ENCODE results near the gene AGO1. TPM values are rescaled to one million over a fixed set of nuclear protein-coding genes. Genes with fewer than 3 reads are reported as not detected.

Gene AGO1
- total and polyA plus RNA-seq, 2 of the 8 experiments (the other 6 are each of a cell fraction or from before 2014, with no cell fraction given) = 15.1 to 73.7 TPM

GRCh38 chr1:35882586-35882944 lies 444 bp upstream of the AGO1 start:
- Histone ChIP-seq H3K14ac (ENCODE audit: insufficient read length) (no peak overlapping the region), H2BK20ac (ENCODE audit: low read length) (peak overlapping the region; percentile 28; the same call in 1 of the 2 replicates), H4K91ac (replicated peaks; ENCODE audit: insufficient read length, low read length) (no peak overlapping the region), H3K4me2 (ENCODE audit: insufficient read depth in 1 of 2, low read depth in 2 of 2, low read length in 2 of 2) (peak overlapping the region; percentile 0 to 61), H3K18ac (ENCODE audit: extremely low read depth, low read length) (peak overlapping the region; percentile 64; the same call in 1 of the 2 replicates), H3K56ac (replicated peaks; ENCODE audit: insufficient read length, low read depth, low read length) (no peak overlapping the region), H4K20me1 (replicated peaks in 1 of 2; ENCODE audit: control insufficient read depth in 1 of 2, insufficient read depth in 2 of 2, low read length in 2 of 2) (peaks cover 9 to 16% of the 10 kb centered on the region in 2 experiments), H3K23me2 (ENCODE audit: low read depth, low read length) (peaks cover 10% of the 10 kb centered on the region), H4K8ac (ENCODE audit: extremely low read depth, insufficient read depth, low read length) (peak overlapping the region; percentile 90), H3K27me3 (replicated peaks in 1 of 4; ENCODE audit: control insufficient read depth in 3 of 4, extremely low read depth in 1 of 4, insufficient read depth in 3 of 4, low read length in 3 of 4) (peaks cover 0 to 5% (median 2%) of the 10 kb centered on the region in 4 experiments; a peak in 2 of 7 replicates), H3K27ac (ENCODE audit: low read depth, low read length) (no peak overlapping the region), H4K5ac (ENCODE audit: insufficient read length, low read depth, low read length) (no peak overlapping the region), H2BK120ac (replicated peaks; ENCODE audit: low read depth, low read length) (no peak overlapping the region), H2AK5ac (ENCODE audit: low read depth, low read length) (no peak overlapping the region), H2BK5ac (ENCODE audit: low read depth, low read length) (peak overlapping the region; percentile 38; the same call in 1 of the 2 replicates), H3K9me3 (ENCODE audit: insufficient read depth in 2 of 2, low read depth in 1 of 2, low read length in 1 of 2) (no peaks in the 10 kb centered on the region), H3K23ac (ENCODE audit: insufficient read length) (no peak overlapping the region), H2AFZ (ENCODE audit: low read length) (peak overlapping the region; percentile 59; the same call in 1 of the 2 replicates), H3K9ac (replicated peaks in 1 of 4; ENCODE audit: extremely low read depth in 1 of 4, low read depth in 3 of 4, low read length in 3 of 4) (no peak overlapping the region; a peak in 1 of 7 replicates), H3K79me1 (ENCODE audit: low read depth, low read length) (peaks cover 8% of the 10 kb centered on the region), H3K79me2 (ENCODE audit: control insufficient read depth in 1 of 2, insufficient read depth in 2 of 2, low read length in 2 of 2) (peaks cover 15 to 36% of the 10 kb centered on the region in 2 experiments), H3K4me1 (replicated peaks in 1 of 4; ENCODE audit: control insufficient read depth in 3 of 4, insufficient read depth in 4 of 4, low read length in 3 of 4) (peaks cover 14 to 30% (median 28%) of the 10 kb centered on the region in 4 experiments), H2BK12ac (ENCODE audit: low read depth, low read length) (no peak overlapping the region), H3K4me3 (ENCODE audit: extremely low read depth in 1 of 4, insufficient read depth in 2 of 4, low read depth in 3 of 4, low read length in 4 of 4) (peak overlapping the region in 3 of 4 experiments; percentile 97 to 99 (median 99); a peak in 4 of 8 replicates), H2BK15ac (ENCODE audit: low read length) (peak overlapping the region; percentile 37; the same call in 1 of the 2 replicates), H3K36me3 (ENCODE audit: control insufficient read depth in 2 of 4, insufficient read depth in 4 of 4, low read length in 3 of 4) (no peaks in the 10 kb centered on the region), H3K4ac (replicated peaks; ENCODE audit: insufficient read length, low read depth, low read length) (no peak overlapping the region)
- TF ChIP-seq CBX8 (IDR thresholded peaks at IDR 0.05; ENCODE audit: borderline replicate concordance, low read depth, low read length) = no peak
- TF ChIP-seq CHD1 (IDR thresholded peaks at IDR 0.05; ENCODE audit: low read depth, low read length) = no peak
- TF ChIP-seq BCL11A (IDR thresholded peaks at IDR 0.05; ENCODE audit: low read depth in 2 of 2, low read length in 2 of 2) = no peak
- no peak for TF ChIP-seq SUZ12 (IDR thresholded peaks at IDR 0.05; ENCODE audit: low read length)
- TF ChIP-seq SP2 (IDR thresholded peaks at IDR 0.05; ENCODE audit: low read length) = no peak
- TF ChIP-seq YY1 (IDR thresholded peaks at IDR 0.05; ENCODE audit: low read depth, low read length) = no peak
- no peak for TF ChIP-seq EP300 (IDR thresholded peaks at IDR 0.05; ENCODE audit: borderline replicate concordance in 1 of 2, low read depth in 2 of 2, low read length in 2 of 2)
- no peak for TF ChIP-seq POLR2AphosphoS5 (IDR thresholded peaks at IDR 0.05; ENCODE audit: low read depth, low read length)
- no peak for TF ChIP-seq USF2 (IDR thresholded peaks at IDR 0.05; ENCODE audit: low read length)
- TF ChIP-seq ATF3 (IDR thresholded peaks at IDR 0.05; ENCODE audit: insufficient read depth, low read depth, low read length) = no peak
- DNase-seq (ENCODE audit: low read depth in 1 of 2, low spot score in 2 of 2) (no peak), FAIRE-seq (no peak)
- 54% methylated on average over 16 of the region's 16 CpGs; no CpG with 5 or more reads in 1 of the 2 experiments for WGBS, 2 experiments (ENCODE audit: extremely low coverage in 1 of 2, insufficient coverage in 1 of 2, insufficient read length in 1 of 2, insufficient replicate concordance in 2 of 2, low coverage in 1 of 2, low lambda C conversion rate in 2 of 2, missing lambda C conversion rate in 1 of 2)
- ChIA-PET POLR2A (ENCODE audit: partially characterized antibody) (interaction anchor here (3.2 kb wide), 1 partner anchor 48 kb away, joined by 19 read pairs; the partner anchor contains the start of gene AGO3), CTCF (ENCODE audit: partially characterized antibody) (interaction anchor here (0.8 to 3.4 kb wide), 13 partner anchors 10 to 157 kb away, joined by 3 to 22 read pairs (median 6); no protein-coding TSS in a partner anchor)
